Measurements from ENCODE around the gene MCOLN1. TPM values are rescaled to one million over a fixed set of nuclear protein-coding genes. Genes with fewer than 3 reads are reported as not detected.
"Not testable (repeated sequence)": the region's sequence is repeated elsewhere in the genome, so short reads cannot be mapped to it uniquely, and the experiment has no call there.

MCOLN1 gene
- polyA plus RNA-seq, 4 donors, result 13.1 to 22.4 (median 17.7) TPM

GRCh38 chr19:7522923-7523667 is 671 bp downstream of the MCOLN1 start:
- DNase-seq (ENCODE audit: low read depth in 4 of 4, low spot score in 3 of 4), result no peak

GRCh38 chr19:7524523-7524922 is 2.1 kb downstream of the MCOLN1 start:
- no peak for DNase-seq (ENCODE audit: low read depth in 4 of 4, low spot score in 3 of 4)

GRCh38 chr19:7524992-7525739 is 2.7 kb downstream of the MCOLN1 start:
- DNase-seq (ENCODE audit: low read depth in 4 of 4, low spot score in 3 of 4), result no peak

GRCh38 chr19:7526059-7526929 is 3.9 kb downstream of the MCOLN1 start:
- DNase-seq (ENCODE audit: low read depth in 4 of 4, low spot score in 3 of 4), result no peak

GRCh38 chr19:7527516-7528191 is 5.2 kb downstream of the MCOLN1 start:
- no peak for DNase-seq (ENCODE audit: low read depth in 4 of 4, low spot score in 3 of 4)

GRCh38 chr19:7528192-7528519 is 5.7 kb downstream of the MCOLN1 start:
- no peak for DNase-seq (ENCODE audit: low read depth in 4 of 4, low spot score in 3 of 4)

GRCh38 chr19:7528522-7529245 is 6.3 kb downstream of the MCOLN1 start:
- no peak for DNase-seq (ENCODE audit: low read depth in 4 of 4, low spot score in 3 of 4)

GRCh38 chr19:7529246-7529600 is 6.8 kb downstream of the MCOLN1 start:
- no peak for DNase-seq (ENCODE audit: low read depth in 4 of 4, low spot score in 3 of 4)

GRCh38 chr19:7529610-7530490 is 7.4 kb downstream of the MCOLN1 start:
- DNase-seq (ENCODE audit: low read depth in 4 of 4, low spot score in 3 of 4), result no peak

- DNase-seq (ENCODE audit: low read depth in 4 of 4, low spot score in 3 of 4), result no peak
These were observed 11.0 kb downstream of the MCOLN1 start for GRCh38 chr19:7533281-7533885.

GRCh38 chr19:7533925-7534480 is 11.6 kb downstream of the MCOLN1 start:
- peak; percentile 68 to 86 (median 79) for DNase-seq (ENCODE audit: low read depth in 4 of 4, low spot score in 3 of 4)

- DNase-seq (ENCODE audit: low read depth in 4 of 4, low spot score in 3 of 4), result peak in 2 of 4 donors; percentile 58 to 66
These were observed 12.2 kb downstream of the MCOLN1 start for GRCh38 chr19:7534531-7535046.

GRCh38 chr19:7535047-7535997 is 12.9 kb downstream of the MCOLN1 start, which contains the start of gene PNPLA6:
Gene PNPLA6, plus strand, starts transcription at chr19:7535717. Its CDS starts 72 bp downstream, at chr19:7535789.
- peak; percentile 88 to 90 (median 88) for DNase-seq (ENCODE audit: low read depth in 4 of 4, low spot score in 3 of 4)

- no peak for DNase-seq (ENCODE audit: low read depth in 4 of 4, low spot score in 3 of 4)
These were observed 13.7 kb downstream of the MCOLN1 start for GRCh38 chr19:7535998-7536695.

- not testable (repeated sequence) for DNase-seq (ENCODE audit: low read depth in 4 of 4, low spot score in 3 of 4)
These were observed 16.6 kb downstream of the MCOLN1 start for GRCh38 chr19:7538990-7539389.

- no peak for DNase-seq (ENCODE audit: low read depth in 4 of 4, low spot score in 3 of 4)
These were observed 17.5 kb downstream of the MCOLN1 start for GRCh38 chr19:7539827-7540425.
